NOMO-1 treated with dmso at 0.1 percent for 144 hours (cell line): ENCODE data around the gene FGB.

Experiments used
- DNase-seq: peaks from one replicate; lab custom pipeline; 2025; ENCODE audit not compliant: unreplicated experiment; lab: John Stamatoyannopoulos, UW

The FGB gene

GRCh38 chr4:154618708-154619315 is 56.0 kb downstream of the FGB start:
- DNase-seq: no peak

GRCh38 chr4:154620111-154620510 is 57.3 kb downstream of the FGB start:
- no peak for DNase-seq
